IMR-90 (cell line): ENCODE measurements around the gene ZNF48. TPM values are rescaled to one million over a fixed set of nuclear protein-coding genes. Genes with fewer than 3 reads are reported as not detected.

Source experiments
- ATAC-seq: fragments of 200-7000 bp; cut with Tn5 transposase; 2 replicates; pipeline ENCODE4 v1.9.1; 2020; ENCODE audit warnings: low read depth, mild to moderate bottlenecking, moderate library complexity
- BruUV-seq: library from RNA; stranded (reverse); fragments of 400-500 nt; replicated peaks from 2 replicates; lab custom pipeline; 2021; lab: Mats Ljungman, UMichigan
- CTCF ChIA-PET: fragments of 300-600 bp; formaldehyde crosslinking; extraction: SDS; loops from one replicate; lab custom pipeline; 2021; ENCODE audit warnings: antibody characterized with exemption; lab: Yijun Ruan, JAX
- POLR2A ChIA-PET: fragments of 300-600 bp; sonication (Branson Sonifier 250); formaldehyde crosslinking; loops from one replicate; lab custom pipeline; 2022; ENCODE audit warnings: antibody characterized with exemption; ENCODE audit not compliant: unreplicated experiment; lab: Charles Lee
- DNase-seq: peaks from one replicate; pipeline ENCODE4 v3.0.0; 2013
- H2AFZ ChIP-seq: replicated peaks from 2 replicates; pipeline ENCODE3; 2013; ENCODE audit warnings: low read length, mild to moderate bottlenecking; ENCODE audit not compliant: poor library complexity
- H2AK5ac ChIP-seq: 2 replicates; pipeline ENCODE4 v1.6.1; 2013; ENCODE audit warnings: low read depth, low read length, inconsistent platforms
- H2AK9ac ChIP-seq: replicated peaks from 2 replicates; pipeline ENCODE3; 2013; ENCODE audit warnings: mild to moderate bottlenecking, low read depth, low read length, moderate library complexity; ENCODE audit not compliant: poor library complexity
- H2BK120ac ChIP-seq: 2 replicates; pipeline ENCODE4 v1.6.1; 2013; ENCODE audit warnings: low read depth, low read length, inconsistent platforms
- H2BK15ac ChIP-seq: 3 replicates; pipeline ENCODE4 v1.6.1; 2013; ENCODE audit warnings: low read depth, low read length, inconsistent platforms
- H2BK20ac ChIP-seq: 2 replicates; pipeline ENCODE4 v1.6.1; 2013; ENCODE audit warnings: low read depth, mild to moderate bottlenecking, inconsistent platforms, low read length, moderate library complexity
- H2BK5ac ChIP-seq: 2 replicates; pipeline ENCODE4 v1.6.1; 2013; ENCODE audit warnings: mild to moderate bottlenecking, low read depth, low read length, inconsistent platforms; ENCODE audit not compliant: poor library complexity, severe bottlenecking
- H3K14ac ChIP-seq: replicated peaks from 2 replicates; pipeline ENCODE4 v1.6.1; 2013; ENCODE audit warnings: low read depth, low read length, inconsistent platforms
- H3K18ac ChIP-seq: 2 replicates; pipeline ENCODE4 v1.6.1; 2013; ENCODE audit warnings: low read depth, low read length, control low read depth
- H3K23ac ChIP-seq: 2 replicates; pipeline ENCODE4 v1.6.1; 2013; ENCODE audit warnings: low read depth, low read length, inconsistent platforms
- H3K27ac ChIP-seq: 2 replicates; pipeline ENCODE4 v1.5.1; 2013; ENCODE audit warnings: mild to moderate bottlenecking, control low read depth, low read length; ENCODE audit not compliant: insufficient read depth
- H3K27me3 ChIP-seq: 2 replicates; pipeline ENCODE4 v1.6.1; 2013; ENCODE audit warnings: low read length; ENCODE audit not compliant: control insufficient read depth, insufficient read depth
- H3K36me3 ChIP-seq: 2 replicates; pipeline ENCODE4 v1.6.1; 2013; ENCODE audit warnings: low read length, mixed read lengths; ENCODE audit not compliant: control insufficient read depth, insufficient read depth
- H3K4ac ChIP-seq: 2 replicates; pipeline ENCODE4 v1.6.1; 2013; ENCODE audit warnings: low read depth, low read length, inconsistent platforms
- H3K4me1 ChIP-seq: 2 replicates; pipeline ENCODE4 v1.6.1; 2013; ENCODE audit warnings: low read length, mixed read lengths; ENCODE audit not compliant: control insufficient read depth, insufficient read depth
- H3K4me2 ChIP-seq: 2 replicates; pipeline ENCODE4 v1.6.1; 2013; ENCODE audit warnings: low read depth, mild to moderate bottlenecking, control low read depth, low read length, moderate library complexity
- H3K4me3 ChIP-seq: 2 replicates; pipeline ENCODE4 v1.5.1; 2013; ENCODE audit warnings: low read depth, mild to moderate bottlenecking, control low read depth, low read length, moderate library complexity; ENCODE audit not compliant: insufficient read depth
- H3K56ac ChIP-seq: 2 replicates; pipeline ENCODE4 v1.6.1; 2013; ENCODE audit warnings: low read length, inconsistent platforms; ENCODE audit not compliant: insufficient read depth; ENCODE audit errors: extremely low read depth
- H3K79me1 ChIP-seq, 2 experiments: 2 replicates each; pipeline ENCODE4 v1.6.1; 2013; ENCODE audit warnings: low read length in 2 of 2, inconsistent platforms in 1 of 2, low read depth in 1 of 2
- H3K9ac ChIP-seq: 2 replicates; pipeline ENCODE4 v1.6.1; 2013; ENCODE audit warnings: low read depth, low read length, control low read depth
- H3K9me1 ChIP-seq: 2 replicates; pipeline ENCODE4 v1.6.1; 2013; ENCODE audit warnings: low read length, inconsistent platforms; ENCODE audit not compliant: insufficient read depth
- H3K9me3 ChIP-seq: 2 replicates; pipeline ENCODE4 v1.6.1; 2013; ENCODE audit warnings: low read length; ENCODE audit not compliant: control insufficient read depth, insufficient read depth
- H4K20me1 ChIP-seq: 2 replicates; pipeline ENCODE4 v1.6.1; 2013; ENCODE audit warnings: low read length, inconsistent platforms; ENCODE audit not compliant: insufficient read depth
- H4K5ac ChIP-seq: 2 replicates; pipeline ENCODE4 v1.6.1; 2013; ENCODE audit warnings: mild to moderate bottlenecking, low read depth, low read length, control low read depth
- H4K8ac ChIP-seq, 2 experiments: 2 replicates each; pipeline ENCODE4 v1.6.1; 2013; ENCODE audit warnings: low read depth in 2 of 2, low read length in 2 of 2, control low read depth in 1 of 2, inconsistent platforms in 1 of 2
- H4K91ac ChIP-seq: 2 replicates; pipeline ENCODE4 v1.6.1; 2013; ENCODE audit warnings: low read depth, low read length, inconsistent platforms; ENCODE audit not compliant: insufficient read depth
- BHLHE40 ChIP-seq: fragments of 150-350 bp; IDR thresholded peaks from 2 replicates; pipeline ENCODE4 v1.6.1; 2016; ENCODE audit warnings: mild to moderate bottlenecking, low read depth, low read length
- CEBPB ChIP-seq: IDR thresholded peaks from 2 replicates; pipeline ENCODE4 v1.6.1; 2012; ENCODE audit warnings: low read depth, low read length, improper control_type of control experiment
- CHD1 ChIP-seq: IDR thresholded peaks from 2 replicates; pipeline ENCODE4 v1.6.1; 2012; ENCODE audit warnings: low read depth, low read length, improper control_type of control experiment
- FOS ChIP-seq: fragments of 150-350 bp; IDR thresholded peaks from 2 replicates; pipeline ENCODE4 v1.6.1; 2016; ENCODE audit warnings: low read depth, low read length
- MAFK ChIP-seq: IDR thresholded peaks from 2 replicates; pipeline ENCODE4 v1.6.1; 2012; ENCODE audit warnings: low read depth, low read length, improper control_type of control experiment
- MAZ ChIP-seq: IDR thresholded peaks from 2 replicates; pipeline ENCODE4 v1.6.1; 2012; ENCODE audit warnings: low read depth, mild to moderate bottlenecking, low read length, improper control_type of control experiment, moderate library complexity, borderline replicate concordance
- MXI1 ChIP-seq: IDR thresholded peaks from 2 replicates; pipeline ENCODE4 v1.6.1; 2012; ENCODE audit warnings: low read depth, mild to moderate bottlenecking, low read length, moderate library complexity, borderline replicate concordance
- NFE2L2 ChIP-seq: fragments of 150-350 bp; IDR thresholded peaks from 2 replicates; pipeline ENCODE4 v1.6.1; 2016; ENCODE audit warnings: low read depth, mild to moderate bottlenecking, low read length
- POLR2A ChIP-seq: IDR thresholded peaks from 2 replicates; pipeline ENCODE4 v1.6.1; 2012; ENCODE audit warnings: mild to moderate bottlenecking, low read depth, low read length
- RAD21 ChIP-seq: IDR thresholded peaks from 2 replicates; pipeline ENCODE4 v1.6.1; 2012; ENCODE audit warnings: low read length, improper control_type of control experiment
- RCOR1 ChIP-seq: IDR thresholded peaks from 2 replicates; pipeline ENCODE4 v1.6.1; 2012; ENCODE audit warnings: mild to moderate bottlenecking, low read length, improper control_type of control experiment; ENCODE audit not compliant: insufficient replicate concordance
- RFX5 ChIP-seq: IDR thresholded peaks from 2 replicates; pipeline ENCODE4 v1.8.0; 2012; ENCODE audit warnings: low read depth, mild to moderate bottlenecking, low read length, moderate library complexity
- SMC3 ChIP-seq: fragments of 150-350 bp; IDR thresholded peaks from 2 replicates; pipeline ENCODE4 v1.6.1; 2016; ENCODE audit warnings: low read depth, mild to moderate bottlenecking, antibody characterized with exemption, low read length, moderate library complexity
- WGBS, 2 experiments: methylation state at CpG; one replicate each; pipeline versions ENCODE4 v1.1.5 to v1.1.7; 2013; ENCODE audit warnings: missing lambda C conversion rate in 2 of 2; ENCODE audit not compliant: insufficient read length in 1 of 2; ENCODE audit errors: extremely low coverage in 2 of 2; 5-methylcytosine and 5-hydroxymethylcytosine counted together
- dilution Hi-C: fragments of 300-500 bp; cut with HindIII; formaldehyde crosslinking; loops from one replicate; pipeline ENCODE4 v1.14.3; 2018; ENCODE audit warnings: low sequenced_read_pairs; ENCODE audit not compliant: unreplicated experiment
- in situ Hi-C: fragments of 300-500 bp; cut with MboI; formaldehyde crosslinking; loops from 3 replicates; pipeline ENCODE4 v1.14.3; 2019; ENCODE audit warnings: low sequenced_read_pairs, inconsistent platforms, mixed read lengths
- intact Hi-C: fragments of 100-400 bp; cut with micrococcal nuclease; formaldehyde crosslinking; loops from 2 replicates; pipeline ENCODE4 v1.10.0; 2022
- polyA plus RNA-seq, 3 experiments: library from polyadenylated mRNA; depleted of rRNA; stranded (reverse); fragments of >200 nt; gene quantifications; 2 replicates each; pipeline ENCODE4 v1.2.3, GENCODE V29; 2012; ENCODE audit warnings: low replicate concordance in 1 of 3
- total RNA-seq: library from RNA; depleted of rRNA; stranded (reverse); fragments of >200 nt; gene quantifications from 2 replicates; pipeline ENCODE4 v1.2.3, GENCODE V29; 2012
- TF ChIP-seq, protein P1 (sequence below): fragments of 150-350 bp; IDR thresholded peaks from 2 replicates; pipeline ENCODE4 v1.6.1; 2016; ENCODE audit warnings: low read depth, mild to moderate bottlenecking, low read length, moderate library complexity, borderline replicate concordance
- TF ChIP-seq, protein P2 (sequence below): fragments of 150-350 bp; IDR thresholded peaks from 2 replicates; pipeline ENCODE4 v1.6.1; 2017; ENCODE audit warnings: mild to moderate bottlenecking, antibody characterized with exemption, low read length, low read depth

The ZNF48 gene
- total and polyA plus RNA-seq, 2 of the 4 experiments (the other 2 are of a cell fraction), result 5.8 to 6.6 TPM

DNA sequence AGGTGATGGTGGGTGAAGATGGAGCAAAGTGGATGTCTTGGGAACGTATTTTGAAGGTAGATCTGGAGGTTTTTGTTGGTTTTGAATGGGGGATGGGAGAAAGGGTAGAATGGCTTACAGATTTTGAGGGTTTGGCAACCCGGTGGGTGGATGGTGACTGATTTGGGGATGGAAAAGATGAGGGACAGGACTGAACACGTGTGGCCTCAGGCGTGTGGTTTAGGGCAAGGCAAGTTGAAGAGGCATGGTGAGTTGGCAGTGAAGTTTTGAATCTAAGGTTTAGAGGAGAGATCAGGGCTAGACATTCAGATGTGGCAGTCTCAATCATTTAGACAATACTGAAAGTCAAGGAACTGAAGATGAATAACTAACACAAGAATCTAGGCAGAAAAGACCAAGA is 39.6 kb downstream of the ZNF48 start:
- Histone ChIP-seq H3K27ac (no peak overlapping the region), H3K14ac (no peak overlapping the region), H3K36me3 (no peaks in the 10 kb centered on the region), H2BK15ac (no peak overlapping the region), H3K79me1 (no peaks in the 10 kb centered on the region), H3K23ac (no peak overlapping the region), H3K27me3 (peaks cover 15% of the 10 kb centered on the region), H3K9me3 (no peaks in the 10 kb centered on the region), H3K18ac (no peak overlapping the region), H3K4me1 (peaks cover 3% of the 10 kb centered on the region; the same call in 1 of the 2 replicates), H2BK20ac (no peak overlapping the region), H4K5ac (no peak overlapping the region), H4K91ac (no peak overlapping the region), H3K4me3 (no peak overlapping the region), H3K4ac (no peak overlapping the region), H3K9ac (no peak overlapping the region), H2BK5ac (no peak overlapping the region), H2AK9ac (no peak overlapping the region), H4K8ac (no peak overlapping the region), H3K56ac (no peak overlapping the region), H3K9me1 (peaks cover 4% of the 10 kb centered on the region), H2AK5ac (no peak overlapping the region), H2AFZ (peak overlapping the region; percentile 43), H3K4me2 (no peak overlapping the region), H2BK120ac (no peak overlapping the region), H4K20me1 (no peaks in the 10 kb centered on the region)
- in situ Hi-C loops (no loop called here), intact Hi-C loops (no loop called here), dilution Hi-C loops (no loop called here)
- no peak for DNase-seq
- WGBS, 2 experiments, result 34% methylated on average over 4 of the region's 4 CpGs; no CpG with 5 or more reads in 1 of the 2 experiments
- CTCF ChIA-PET, result no interaction called here
- no peak for ATAC-seq
- TF ChIP-seq CHD1 (no peak), NFE2L2 (no peak), SMC3 (no peak), FOS (no peak), POLR2A (no peak), MXI1 (no peak), CEBPB (no peak), MAZ (no peak), RFX5 (no peak), RAD21 (no peak), BHLHE40 (no peak), MAFK (no peak), RCOR1 (no peak)
- TF ChIP-seq, protein P1, sequence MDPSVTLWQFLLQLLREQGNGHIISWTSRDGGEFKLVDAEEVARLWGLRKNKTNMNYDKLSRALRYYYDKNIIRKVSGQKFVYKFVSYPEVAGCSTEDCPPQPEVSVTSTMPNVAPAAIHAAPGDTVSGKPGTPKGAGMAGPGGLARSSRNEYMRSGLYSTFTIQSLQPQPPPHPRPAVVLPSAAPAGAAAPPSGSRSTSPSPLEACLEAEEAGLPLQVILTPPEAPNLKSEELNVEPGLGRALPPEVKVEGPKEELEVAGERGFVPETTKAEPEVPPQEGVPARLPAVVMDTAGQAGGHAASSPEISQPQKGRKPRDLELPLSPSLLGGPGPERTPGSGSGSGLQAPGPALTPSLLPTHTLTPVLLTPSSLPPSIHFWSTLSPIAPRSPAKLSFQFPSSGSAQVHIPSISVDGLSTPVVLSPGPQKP, result no peak
- TF ChIP-seq, protein P2, sequence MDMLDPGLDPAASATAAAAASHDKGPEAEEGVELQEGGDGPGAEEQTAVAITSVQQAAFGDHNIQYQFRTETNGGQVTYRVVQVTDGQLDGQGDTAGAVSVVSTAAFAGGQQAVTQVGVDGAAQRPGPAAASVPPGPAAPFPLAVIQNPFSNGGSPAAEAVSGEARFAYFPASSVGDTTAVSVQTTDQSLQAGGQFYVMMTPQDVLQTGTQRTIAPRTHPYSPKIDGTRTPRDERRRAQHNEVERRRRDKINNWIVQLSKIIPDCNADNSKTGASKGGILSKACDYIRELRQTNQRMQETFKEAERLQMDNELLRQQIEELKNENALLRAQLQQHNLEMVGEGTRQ, result no peak
- BruUV-seq, result no TSS peak
- POLR2A ChIA-PET, result no interaction called here
